ENCODE results near the gene UNC5CL.

GRCh38 chr6:40977695-40978094 lies 61.3 kb downstream of the UNC5CL start:
- no peak for TF ChIP-seq YY1 (IDR thresholded peaks at IDR 0.05; ENCODE audit: insufficient read depth, insufficient read length)
- no peak for TF ChIP-seq ZNF274 (IDR thresholded peaks at IDR 0.05; ENCODE audit: low read depth, low read length)

Measured in NT2/D1 (cell line).